Neural crest cell (in vitro differentiated cells): ENCODE results near the gene RPTOR. TPM values are rescaled to one million over a fixed set of nuclear protein-coding genes. Genes with fewer than 3 reads are reported as not detected.

ENCODE experiments used
- DNase-seq: peaks from one replicate; pipeline ENCODE4 v3.0.0; 2021; ENCODE audit warnings: low read depth, mixed read lengths, low spot score
- H3K27ac Mint-ChIP-seq: one replicate; pipeline ENCODE4 v1.8.0; 2021; ENCODE audit warnings: mild to moderate bottlenecking, mixed read lengths; ENCODE audit not compliant: unreplicated experiment
- H3K27me3 Mint-ChIP-seq: 2 replicates; pipeline ENCODE4 v1.8.0; 2021; ENCODE audit warnings: low read depth, mild to moderate bottlenecking, mixed read lengths
- H3K36me3 Mint-ChIP-seq: 2 replicates; pipeline ENCODE4 v1.8.0; 2021; ENCODE audit warnings: low read depth, mild to moderate bottlenecking, mixed read lengths
- H3K4me1 Mint-ChIP-seq: 2 replicates; pipeline ENCODE4 v1.8.0; 2021; ENCODE audit warnings: mixed read lengths
- H3K4me3 Mint-ChIP-seq: one replicate; pipeline ENCODE4 v1.8.0; 2021; ENCODE audit warnings: mild to moderate bottlenecking, mixed read lengths
- H3K9me3 Mint-ChIP-seq: 2 replicates; pipeline ENCODE4 v1.8.0; 2021; ENCODE audit warnings: mixed read lengths
- total RNA-seq: library from RNA; stranded (reverse); gene quantifications from 2 replicates; pipeline ENCODE4 v1.2.1, GENCODE V29; 2021
- TF ChIP-seq, protein P1 (sequence below): fragments of 200-600 bp; sonication (generic); conservative IDR thresholded peaks from 2 replicates; pipeline ENCODE4 v1.5.0; 2021; ENCODE audit warnings: antibody characterized with exemption, mild to moderate bottlenecking

RPTOR gene
- total RNA-seq, 1 donor from 2014 or later, result 41.1 TPM

DNA sequence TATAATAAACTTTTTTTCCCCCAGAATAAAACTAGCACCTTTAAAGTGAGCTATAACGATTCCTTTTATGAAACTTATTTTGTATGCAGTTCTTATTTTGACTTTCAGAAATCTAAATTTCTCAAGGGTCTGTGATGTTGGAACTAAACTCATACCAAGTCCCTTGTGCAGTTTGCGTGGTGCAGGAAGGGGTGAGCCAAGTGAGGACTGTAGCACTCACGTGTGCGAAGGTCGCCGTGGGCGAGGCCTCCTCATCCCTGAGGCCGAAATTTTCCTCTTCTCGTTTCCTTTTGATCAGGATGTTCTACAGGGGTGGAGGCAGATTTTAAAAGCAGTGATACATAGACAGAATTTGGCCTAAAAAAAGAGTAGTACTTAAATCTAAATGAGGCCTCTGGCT, 73.7 kb downstream of the RPTOR start:
- Mint-ChIP-seq H3K4me3 (no peak overlapping the region), H3K27ac (no peak overlapping the region), H3K27me3 (no peaks in the 10 kb centered on the region), H3K4me1 (peaks cover 21% of the 10 kb centered on the region), H3K9me3 (no peaks in the 10 kb centered on the region), H3K36me3 (peaks cover 2% of the 10 kb centered on the region)
- no peak for DNase-seq
- TF ChIP-seq, protein P1, sequence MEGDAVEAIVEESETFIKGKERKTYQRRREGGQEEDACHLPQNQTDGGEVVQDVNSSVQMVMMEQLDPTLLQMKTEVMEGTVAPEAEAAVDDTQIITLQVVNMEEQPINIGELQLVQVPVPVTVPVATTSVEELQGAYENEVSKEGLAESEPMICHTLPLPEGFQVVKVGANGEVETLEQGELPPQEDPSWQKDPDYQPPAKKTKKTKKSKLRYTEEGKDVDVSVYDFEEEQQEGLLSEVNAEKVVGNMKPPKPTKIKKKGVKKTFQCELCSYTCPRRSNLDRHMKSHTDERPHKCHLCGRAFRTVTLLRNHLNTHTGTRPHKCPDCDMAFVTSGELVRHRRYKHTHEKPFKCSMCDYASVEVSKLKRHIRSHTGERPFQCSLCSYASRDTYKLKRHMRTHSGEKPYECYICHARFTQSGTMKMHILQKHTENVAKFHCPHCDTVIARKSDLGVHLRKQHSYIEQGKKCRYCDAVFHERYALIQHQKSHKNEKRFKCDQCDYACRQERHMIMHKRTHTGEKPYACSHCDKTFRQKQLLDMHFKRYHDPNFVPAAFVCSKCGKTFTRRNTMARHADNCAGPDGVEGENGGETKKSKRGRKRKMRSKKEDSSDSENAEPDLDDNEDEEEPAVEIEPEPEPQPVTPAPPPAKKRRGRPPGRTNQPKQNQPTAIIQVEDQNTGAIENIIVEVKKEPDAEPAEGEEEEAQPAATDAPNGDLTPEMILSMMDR, result no peak

DNA sequence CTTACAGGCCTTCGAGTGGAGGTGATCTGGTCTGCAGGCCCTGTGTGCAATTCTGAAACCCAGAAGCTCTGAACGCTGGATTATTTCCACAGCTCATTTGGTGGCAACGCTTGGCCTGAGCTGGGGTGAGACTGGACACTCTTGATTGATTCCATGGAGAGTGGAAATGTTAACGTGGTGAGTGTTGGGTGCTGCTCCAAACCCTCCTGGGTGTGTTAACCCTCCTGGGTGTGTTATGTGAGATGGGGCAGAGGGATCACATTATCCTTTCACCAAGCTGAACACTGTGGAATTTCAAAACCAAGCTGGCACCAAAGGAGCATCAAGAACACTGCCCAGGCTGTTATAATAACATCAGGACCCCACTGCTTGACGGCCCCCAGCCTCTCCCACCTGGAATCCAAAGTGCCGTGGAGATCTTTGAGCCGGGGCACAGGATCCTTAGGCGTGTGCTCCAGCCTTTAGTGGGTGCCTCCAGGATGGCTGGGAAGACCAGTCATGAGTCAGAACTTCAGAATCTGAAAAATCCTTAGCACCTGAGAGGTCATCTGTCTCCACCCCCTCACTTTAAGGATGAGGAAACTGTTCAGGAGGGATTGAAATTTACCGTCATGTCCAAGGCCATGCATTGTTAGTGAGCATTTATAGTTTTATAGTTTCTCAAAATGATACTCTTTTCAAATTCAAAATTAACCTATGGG, 75.0 kb downstream of the RPTOR start:
- no peak for DNase-seq
- no peak overlapping the region for H3K27ac Mint-ChIP-seq
- H3K36me3 Mint-ChIP-seq, result peaks cover 2% of the 10 kb centered on the region
- no peak overlapping the region for H3K4me3 Mint-ChIP-seq
- H3K27me3 Mint-ChIP-seq, result no peaks in the 10 kb centered on the region
- H3K4me1 Mint-ChIP-seq, result peaks cover 21% of the 10 kb centered on the region
- TF ChIP-seq, protein P1, result no peak
- no peaks in the 10 kb centered on the region for H3K9me3 Mint-ChIP-seq

DNA sequence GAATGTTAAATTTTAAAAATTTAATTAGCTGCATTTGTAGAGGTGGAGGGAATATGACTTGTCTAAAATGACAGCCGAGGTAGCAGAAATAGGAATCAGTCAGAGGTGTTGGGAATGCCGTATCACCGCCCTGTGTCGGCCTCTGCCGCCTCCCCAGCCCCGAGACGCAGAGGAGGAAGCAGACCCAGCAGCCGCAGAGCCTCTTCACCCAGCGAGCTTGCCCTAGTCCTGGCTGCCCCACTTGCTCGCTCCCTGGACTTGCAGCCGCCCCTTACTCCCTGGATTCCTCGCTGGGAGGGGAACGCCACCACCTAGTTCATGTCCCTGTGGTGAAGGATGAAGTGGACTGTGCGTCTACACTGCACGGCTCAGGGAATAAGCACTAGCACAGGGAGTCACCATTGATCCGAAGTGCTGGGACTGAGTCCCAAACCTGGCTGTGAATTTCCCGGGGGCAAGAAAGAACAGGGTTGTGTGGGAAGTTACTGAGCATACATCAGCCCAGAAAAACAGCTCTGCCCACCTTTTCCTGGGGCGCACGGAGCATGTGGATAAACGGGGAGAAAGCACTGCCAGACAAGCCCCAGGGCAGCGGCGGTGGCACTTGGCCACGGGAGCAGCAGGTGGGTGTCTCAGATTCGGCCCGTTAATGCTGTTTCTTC, 76.8 kb downstream of the RPTOR start:
- TF ChIP-seq, protein P1, result no peak
- H3K4me1 Mint-ChIP-seq, result peaks cover 16% of the 10 kb centered on the region
- no peaks in the 10 kb centered on the region for H3K27me3 Mint-ChIP-seq
- no peak overlapping the region for H3K27ac Mint-ChIP-seq
- no peaks in the 10 kb centered on the region for H3K9me3 Mint-ChIP-seq
- no peak overlapping the region for H3K4me3 Mint-ChIP-seq
- DNase-seq, result no peak
- H3K36me3 Mint-ChIP-seq, result peaks cover 2% of the 10 kb centered on the region

DNA sequence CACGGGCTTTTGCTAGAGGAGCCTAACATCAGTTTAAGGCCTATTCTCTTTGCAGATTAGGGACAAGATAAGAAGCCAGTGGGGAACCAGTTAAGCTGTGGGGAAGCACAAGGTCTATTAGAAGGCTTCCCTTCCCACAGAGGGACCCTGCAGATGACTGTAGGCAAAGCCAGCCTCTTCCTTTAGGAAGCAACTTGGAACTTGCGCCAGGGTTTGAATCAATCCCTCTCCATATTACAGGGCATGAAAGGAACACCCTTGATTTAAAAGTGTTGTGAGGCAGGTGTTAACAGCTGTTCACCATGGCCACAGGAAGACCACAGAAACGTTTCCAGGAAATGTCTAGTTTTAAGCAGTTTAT, 77.3 kb downstream of the RPTOR start:
- Mint-ChIP-seq H3K27me3 (no peaks in the 10 kb centered on the region), H3K9me3 (no peaks in the 10 kb centered on the region), H3K4me1 (peaks cover 16% of the 10 kb centered on the region), H3K27ac (no peak overlapping the region), H3K4me3 (no peak overlapping the region), H3K36me3 (peaks cover 5% of the 10 kb centered on the region)
- DNase-seq, result no peak
- TF ChIP-seq, protein P1, result no peak

DNA sequence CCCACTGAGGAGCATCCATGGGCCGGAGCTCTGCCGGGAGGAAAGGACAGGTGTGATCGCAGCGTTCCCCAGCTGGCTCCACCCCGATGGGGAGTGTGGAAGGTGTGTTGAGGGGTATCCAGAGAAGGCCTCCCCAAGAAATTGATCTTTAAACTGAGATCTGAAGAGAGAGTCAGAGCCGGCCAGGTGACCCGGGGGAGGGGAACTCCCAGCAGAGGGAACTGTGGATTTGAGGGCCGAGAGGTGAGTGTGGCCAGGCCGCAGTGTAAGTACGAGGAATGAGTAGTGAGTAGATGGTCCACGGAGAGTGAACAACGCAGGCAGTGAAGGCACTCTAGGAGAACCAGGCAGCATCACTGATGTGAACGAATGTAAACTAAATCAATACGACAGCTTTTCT, 80.2 kb downstream of the RPTOR start:
- no peak for DNase-seq
- Mint-ChIP-seq H3K27ac (peak overlapping the region; percentile 28), H3K9me3 (no peaks in the 10 kb centered on the region), H3K4me3 (no peak overlapping the region), H3K36me3 (peaks cover 6% of the 10 kb centered on the region), H3K27me3 (no peaks in the 10 kb centered on the region), H3K4me1 (peaks cover 6% of the 10 kb centered on the region)
- TF ChIP-seq, protein P1, result no peak
